C4-2B (cell line): ENCODE data around the gene RNASE7.

Source experiments
- H3K27ac ChIP-seq: fragments of 450-650 bp; 2 replicates; pipeline ENCODE4 v1.5.1; 2017
- CTCF ChIP-seq: fragments of 450-650 bp; conservative IDR thresholded peaks from 2 replicates; pipeline ENCODE4 v1.5.1; 2017; ENCODE audit warnings: mild to moderate bottlenecking
- ZFX ChIP-seq: fragments of 450-650 bp; IDR thresholded peaks from 2 replicates; pipeline ENCODE4 v1.6.1; 2017

RNASE7 gene

GRCh38 chr14:21070610-21071224 is 28.6 kb downstream of the RNASE7 start:
- TF ChIP-seq CTCF (no peak), ZFX (no peak)
- H3K27ac ChIP-seq, result peak overlapping the region; percentile 67

GRCh38 chr14:21071225-21072030 is 29.3 kb downstream of the RNASE7 start:
- H3K27ac ChIP-seq, result peak overlapping the region; percentile 67; the same call in 1 of the 2 replicates

GRCh38 chr14:21072031-21072473 is 29.9 kb downstream of the RNASE7 start:
- TF ChIP-seq ZFX, result no peak
- TF ChIP-seq CTCF, result no peak
- H3K27ac ChIP-seq, result no peak overlapping the region

More at GRCh38 chr14:21071225-21072030, 29.3 kb downstream of the RNASE7 start:
- TF ChIP-seq ZFX, result no peak
- no peak for TF ChIP-seq CTCF

- no peak for TF ChIP-seq CTCF
- TF ChIP-seq ZFX, result no peak
- no peak overlapping the region for H3K27ac ChIP-seq
Measured at GRCh38 chr14:21072781-21073339, 30.7 kb downstream of the RNASE7 start.

GRCh38 chr14:21073921-21074320 is 31.8 kb downstream of the RNASE7 start:
- H3K27ac ChIP-seq, result no peak overlapping the region
- TF ChIP-seq ZFX (no peak), CTCF (no peak)

GRCh38 chr14:21074398-21075272 is 32.5 kb downstream of the RNASE7 start:
- no peak overlapping the region for H3K27ac ChIP-seq
- TF ChIP-seq CTCF, result no peak
- TF ChIP-seq ZFX, result no peak
